Measurements from ENCODE around the gene S100A16. TPM values are rescaled to one million over a fixed set of nuclear protein-coding genes. Genes with fewer than 3 reads are reported as not detected.

The S100A16 gene
- total and polyA plus RNA-seq, 9 of the 15 experiments (the other 6 are each of a cell fraction or from before 2014, with no cell fraction given) = 1.6 to 6.9 (median 4.3) TPM

GRCh38 chr1:153568367-153569099 lies 44.4 kb downstream of the S100A16 start (continued):
- peak; percentile 73 for TF ChIP-seq MYC (IDR thresholded peaks at IDR 0.05; ENCODE audit: low read depth, low read length)
- no peak for TF ChIP-seq MYC (CRISPR knock-in tag; IDR thresholded peaks at IDR 0.05; ENCODE audit: borderline replicate concordance, low read depth)
- peak; percentile 59 for TF ChIP-seq BRD9 (IDR thresholded peaks at IDR 0.05; ENCODE audit: low read depth, partially characterized antibody)
- 0 out of 2 replicates have a peak, but pooled peaks have one; percentile 44 for TF ChIP-seq ZNF431 (CRISPR knock-in tag; IDR thresholded peaks at IDR 0.05)
- TF ChIP-seq ZBTB7A (IDR thresholded peaks at IDR 0.05; ENCODE audit: borderline replicate concordance, control insufficient read depth, low read depth, low read length) = peak; percentile 50; the same call in 1 of the 2 replicates
- peak; percentile 45 for TF ChIP-seq FOSL1 (tag; conservative IDR thresholded peaks at IDR 0.05)
- no peak for TF ChIP-seq CCAR2 (IDR thresholded peaks at IDR 0.05; ENCODE audit: low read depth, low read length)
- no peak for TF ChIP-seq ZNF584 (CRISPR knock-in tag; IDR thresholded peaks at IDR 0.05; ENCODE audit: low read depth)
- no peak for TF ChIP-seq ZBTB40 (IDR thresholded peaks at IDR 0.05)
- TF ChIP-seq ZBTB40 (CRISPR knock-in tag; IDR thresholded peaks at IDR 0.05) = no peak
- peak; percentile 43 for TF ChIP-seq ZFX (CRISPR knock-in tag; IDR thresholded peaks at IDR 0.05)
- TF ChIP-seq E2F4 (CRISPR knock-in tag; IDR thresholded peaks at IDR 0.05; ENCODE audit: low read depth) = no peak
- TF ChIP-seq SOX6 (IDR thresholded peaks at IDR 0.05) = peak; percentile 39; the same call in 1 of the 2 replicates
- TF ChIP-seq BRD4 (IDR thresholded peaks at IDR 0.05) = peak; percentile 31; the same call in 1 of the 2 replicates
- TF ChIP-seq NR4A1 (CRISPR knock-in tag; IDR thresholded peaks at IDR 0.05) = no peak
- TF ChIP-seq NR4A1 (tag; IDR thresholded peaks at IDR 0.05) = no peak
- TF ChIP-seq TSC22D4 (tag; IDR thresholded peaks at IDR 0.05) = no peak
- peak; percentile 34 for TF ChIP-seq DPF2 (IDR thresholded peaks at IDR 0.05)
- no peak for TF ChIP-seq MXI1 (IDR thresholded peaks at IDR 0.05; ENCODE audit: low read depth, low read length)
- peak; percentile 36; the same call in 1 of the 2 replicates for TF ChIP-seq NFIC (IDR thresholded peaks at IDR 0.05)

Data from K562 (cell line).